ENCODE results near the gene MCM7. TPM values are rescaled to one million over a fixed set of nuclear protein-coding genes. Genes with fewer than 3 reads are reported as not detected.

The MCM7 gene
- polyA plus RNA-seq, 1 donor (not counting 4 experiments of a cell fraction or from before 2014, with no cell fraction given): 46.8 TPM

GRCh38 chr7:100091411-100092181 lies 9.6 kb downstream of the MCM7 start:
- dilution Hi-C loops (cut with MboI; ENCODE audit: extremely low pct_ligation_motif_present, low sequenced_read_pairs): no loop called here
- TF ChIP-seq CTCF (optimal IDR thresholded peaks at IDR 0.05 in 1 of 3, IDR thresholded peaks at IDR 0.05 in 1 of 3, conservative IDR thresholded peaks at IDR 0.05 in 1 of 3; ENCODE audit: extremely low read depth in 1 of 3, insufficient read depth in 2 of 3, low read length in 3 of 3) (no peak), EZH2 (IDR thresholded peaks at IDR 0.05; ENCODE audit: low read length) (no peak)
- no peak for FAIRE-seq
- Histone ChIP-seq H3K9me3 (ENCODE audit: control insufficient read depth, low read depth, low read length) (no peaks in the 10 kb centered on the region), H3K36me3 (ENCODE audit: control insufficient read depth in 2 of 2, extremely low read depth in 1 of 2, insufficient read depth in 2 of 2, low read length in 2 of 2) (peaks cover 37 to 50% of the 10 kb centered on the region in 2 experiments), H3K79me2 (ENCODE audit: control insufficient read depth, insufficient read depth, low read length) (peaks cover 19% of the 10 kb centered on the region), H3K4me2 (ENCODE audit: control insufficient read depth, extremely low read depth, insufficient read depth, low read depth, low read length) (no peak overlapping the region), H3K9me1 (ENCODE audit: control insufficient read depth, extremely low read depth, insufficient read depth, low read length) (no peaks in the 10 kb centered on the region), H4K20me1 (ENCODE audit: control insufficient read depth, extremely low read depth, insufficient read depth, low read length) (no peaks in the 10 kb centered on the region), H3K4me3 (ENCODE audit: control insufficient read depth in 2 of 3, extremely low read depth in 1 of 3, insufficient read depth in 2 of 3, low read depth in 1 of 3, low read length in 3 of 3) (no peak overlapping the region), H3K4me1 (ENCODE audit: control insufficient read depth, extremely low read depth, insufficient read depth, low read length) (peaks cover 27% of the 10 kb centered on the region), H3K27ac (ENCODE audit: control insufficient read depth, insufficient read depth, low read length) (no peak overlapping the region), H2AFZ (ENCODE audit: control insufficient read depth, low read length) (no peak overlapping the region), H3K9ac (ENCODE audit: control insufficient read depth, extremely low read depth, insufficient read depth, low read length) (no peak overlapping the region), H3K27me3 (ENCODE audit: control insufficient read depth, extremely low read depth, insufficient read depth, low read length) (no peaks in the 10 kb centered on the region)
- no peak for DNase-seq (ENCODE audit: low read depth, low spot score)

GRCh38 chr7:100090527-100091410 lies 10.4 kb downstream of the MCM7 start:
- Histone ChIP-seq H3K4me2 (ENCODE audit: control insufficient read depth, extremely low read depth, insufficient read depth, low read depth, low read length) (no peak overlapping the region), H3K4me1 (ENCODE audit: control insufficient read depth, extremely low read depth, insufficient read depth, low read length) (peaks cover 27% of the 10 kb centered on the region), H3K27me3 (ENCODE audit: control insufficient read depth, extremely low read depth, insufficient read depth, low read length) (no peaks in the 10 kb centered on the region), H3K36me3 (ENCODE audit: control insufficient read depth in 2 of 2, extremely low read depth in 1 of 2, insufficient read depth in 2 of 2, low read length in 2 of 2) (peaks cover 35 to 49% of the 10 kb centered on the region in 2 experiments), H3K9me1 (ENCODE audit: control insufficient read depth, extremely low read depth, insufficient read depth, low read length) (no peaks in the 10 kb centered on the region), H3K79me2 (ENCODE audit: control insufficient read depth, insufficient read depth, low read length) (peaks cover 19% of the 10 kb centered on the region), H3K9ac (ENCODE audit: control insufficient read depth, extremely low read depth, insufficient read depth, low read length) (no peak overlapping the region), H3K9me3 (ENCODE audit: control insufficient read depth, low read depth, low read length) (no peaks in the 10 kb centered on the region), H3K4me3 (ENCODE audit: control insufficient read depth in 2 of 3, extremely low read depth in 1 of 3, insufficient read depth in 2 of 3, low read depth in 1 of 3, low read length in 3 of 3) (no peak overlapping the region), H3K27ac (ENCODE audit: control insufficient read depth, insufficient read depth, low read length) (no peak overlapping the region), H2AFZ (ENCODE audit: control insufficient read depth, low read length) (no peak overlapping the region), H4K20me1 (ENCODE audit: control insufficient read depth, extremely low read depth, insufficient read depth, low read length) (no peaks in the 10 kb centered on the region)
- dilution Hi-C loops (cut with MboI; ENCODE audit: extremely low pct_ligation_motif_present, low sequenced_read_pairs): no loop called here
- DNase-seq (ENCODE audit: low read depth, low spot score) (no peak), FAIRE-seq (no peak)
- TF ChIP-seq EZH2 (IDR thresholded peaks at IDR 0.05; ENCODE audit: low read length) (no peak), CTCF (optimal IDR thresholded peaks at IDR 0.05 in 1 of 3, IDR thresholded peaks at IDR 0.05 in 1 of 3, conservative IDR thresholded peaks at IDR 0.05 in 1 of 3; ENCODE audit: extremely low read depth in 1 of 3, insufficient read depth in 2 of 3, low read length in 3 of 3) (no peak)

Measured in keratinocyte (primary cell).